HG02840 (cell line): ENCODE data around the gene GAB2.

ENCODE experiments used
- ATAC-seq: cut with Tn5 transposase; IDR thresholded peaks from one replicate; pipeline ENCODE4 v1.9.1; 2021; ENCODE audit warnings: mild to moderate bottlenecking, moderate library complexity, moderate number of reproducible peaks; ENCODE audit not compliant: unreplicated experiment, low FRiP score

GAB2 gene

DNA sequence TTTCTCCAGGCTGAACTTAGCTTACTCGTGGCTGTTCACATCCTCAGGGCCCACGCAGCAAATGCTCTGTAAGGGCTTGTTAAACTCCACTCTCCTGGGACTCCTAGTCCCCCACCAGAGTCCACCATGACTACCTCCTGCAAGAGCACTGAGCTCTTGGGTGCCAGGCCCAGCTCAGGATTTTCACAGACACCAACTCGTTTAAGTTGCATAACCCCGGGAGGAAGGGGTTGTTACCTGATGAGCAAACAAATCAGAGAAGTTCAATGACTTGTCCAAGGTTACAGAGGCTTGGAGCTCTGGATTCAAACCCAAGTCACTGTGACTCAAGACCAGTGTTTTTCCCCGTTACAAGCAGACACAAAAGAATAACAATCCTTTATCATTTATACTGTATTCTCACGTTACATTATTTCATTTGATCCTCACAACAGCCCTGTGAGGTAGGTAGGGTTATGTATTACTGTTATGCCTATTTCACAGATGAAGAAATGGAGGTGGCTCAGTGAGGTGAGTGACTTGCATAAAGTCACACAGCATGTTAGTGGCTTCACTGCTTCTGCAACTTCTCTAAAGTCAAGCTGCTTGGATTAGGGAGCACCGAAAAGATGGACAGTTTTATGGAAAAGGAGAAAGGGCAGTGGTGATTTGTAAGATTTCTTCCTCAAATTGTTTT, 246.6 kb downstream of the GAB2 start:
- no peak for ATAC-seq

DNA sequence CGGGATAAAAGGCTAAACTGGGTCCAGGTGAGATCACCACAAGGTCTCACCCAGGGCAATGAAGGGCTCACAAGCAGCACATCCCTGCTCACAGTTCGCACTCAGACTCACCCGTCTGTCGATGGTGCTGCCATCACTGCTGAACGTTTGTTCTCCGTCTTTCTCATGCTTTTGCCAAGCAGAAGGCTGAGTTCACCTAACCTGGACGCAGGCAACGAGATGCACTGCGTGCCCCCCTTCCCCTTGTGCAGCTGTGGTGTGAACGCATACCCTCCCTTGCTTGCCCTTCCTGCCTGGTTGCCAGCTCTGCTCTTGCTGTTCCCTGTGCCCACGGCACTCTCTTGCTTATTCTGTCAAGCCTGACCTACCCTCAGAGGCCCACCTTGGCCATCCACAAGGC, 247.2 kb downstream of the GAB2 start:
- no peak for ATAC-seq

DNA sequence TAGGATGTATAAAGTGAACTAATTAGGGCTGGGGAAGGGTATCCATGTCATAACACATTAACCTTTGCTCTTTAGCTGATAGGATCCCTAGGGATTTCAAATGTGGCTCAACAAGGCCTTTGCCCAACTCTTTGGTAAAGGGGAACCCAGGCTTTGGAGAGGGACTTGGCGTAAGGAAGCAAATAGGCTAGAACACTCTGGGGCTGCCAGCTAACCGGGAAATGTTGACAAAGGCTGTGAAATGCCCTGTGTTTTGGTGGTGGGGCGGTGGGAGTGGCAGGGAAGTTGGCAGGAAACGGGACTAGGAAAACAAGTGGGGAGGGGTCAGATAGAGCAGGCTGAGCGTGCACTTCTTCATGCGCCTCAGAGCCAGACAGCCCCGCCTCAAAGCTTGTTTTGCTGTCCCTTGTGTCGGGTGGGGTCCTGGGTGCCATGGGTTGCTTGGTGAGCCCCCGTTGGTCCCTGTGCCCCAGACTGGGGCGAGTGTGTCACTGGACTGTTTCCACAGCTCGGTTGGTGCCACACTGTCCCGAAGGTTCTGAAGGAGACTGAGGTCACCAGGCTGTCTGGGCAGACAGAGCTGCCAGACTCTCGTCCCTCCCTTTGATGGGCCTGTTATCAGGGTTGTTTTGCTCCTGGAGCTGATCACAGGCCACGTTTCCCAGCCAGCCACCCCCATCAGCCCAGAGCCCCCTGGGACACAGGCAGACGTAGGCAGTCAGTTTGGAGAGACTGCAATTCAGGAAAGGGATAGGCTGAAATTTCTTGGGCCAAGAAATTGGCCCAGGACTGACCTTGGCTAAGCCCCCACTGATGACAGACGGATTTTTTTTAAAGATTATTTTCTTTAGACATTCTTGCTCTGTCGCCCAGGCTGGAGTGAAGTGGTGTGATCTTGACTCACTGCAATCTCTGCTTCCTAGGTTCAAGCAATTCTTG, 248.8 kb downstream of the GAB2 start:
- no peak for ATAC-seq

DNA sequence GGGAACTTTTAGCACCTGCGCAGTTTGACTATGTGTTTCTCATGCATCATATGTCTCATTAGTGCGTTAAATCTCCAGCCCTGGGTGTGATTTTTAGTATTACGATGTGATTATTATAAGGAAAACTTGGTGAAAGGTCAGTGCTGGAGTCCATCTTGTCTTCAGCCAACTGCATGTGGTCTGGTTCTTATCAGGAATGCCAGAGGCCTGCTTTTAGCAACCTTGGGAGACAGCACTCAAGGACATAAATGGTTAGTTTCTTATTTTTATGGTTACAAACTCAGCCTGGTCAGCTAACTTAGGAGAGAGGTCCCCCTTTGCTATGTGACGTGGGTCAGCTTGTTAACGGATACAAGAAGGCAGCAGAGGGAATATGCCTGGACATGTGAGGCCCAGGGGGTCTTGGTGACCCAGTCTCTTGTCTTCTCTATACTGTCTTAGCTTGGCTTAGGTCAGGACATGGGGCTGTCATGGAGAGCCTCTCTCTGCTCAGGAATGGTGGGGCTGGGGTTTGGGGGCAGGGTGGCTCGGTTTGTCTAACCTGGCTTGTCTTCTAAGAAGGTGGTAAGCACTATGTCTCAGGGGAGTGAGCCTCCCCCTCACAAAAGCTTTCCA, 250.7 kb downstream of the GAB2 start:
- ATAC-seq = no peak
